Stimulated activated memory B cell treated with anti-CD40 and anti-IgM and Interleukin-4, amounts not matched to agents 10 μg/mL and 1 μg/mL and 100 μg/mL, for 72 hours (primary cell): ENCODE measurements around the gene SLC7A6OS.
"Not testable (repeated sequence)": the region's sequence is repeated elsewhere in the genome, so short reads cannot be mapped to it uniquely, and the experiment has no call there.

Experiments used
- ATAC-seq: fragments of 150-1000 bp; cut with Tn5 transposase; 2 replicates; pipeline ENCODE4 v1.10.0; 2021
- H3K27ac Mint-ChIP-seq: one replicate; pipeline ENCODE4 v1.8.0; 2022; ENCODE audit warnings: mild to moderate bottlenecking, mixed read lengths
- H3K27me3 Mint-ChIP-seq: one replicate; pipeline ENCODE4 v1.8.0; 2022; ENCODE audit warnings: mixed read lengths
- H3K36me3 Mint-ChIP-seq: one replicate; pipeline ENCODE4 v1.8.0; 2022; ENCODE audit warnings: mixed read lengths
- H3K4me1 Mint-ChIP-seq: one replicate; pipeline ENCODE4 v1.8.0; 2022; ENCODE audit warnings: mixed read lengths
- H3K4me3 Mint-ChIP-seq: one replicate; pipeline ENCODE4 v1.8.0; 2022; ENCODE audit warnings: mild to moderate bottlenecking, moderate library complexity, mixed read lengths
- H3K9me3 Mint-ChIP-seq: one replicate; pipeline ENCODE4 v1.8.0; 2022; ENCODE audit warnings: mixed read lengths

SLC7A6OS gene

GRCh38 chr16:68296291-68296690, 14.5 kb downstream of the SLC7A6OS start:
- Mint-ChIP-seq H3K27me3 (no peaks in the 10 kb centered on the region), H3K4me3 (no peak overlapping the region), H3K36me3 (peaks cover 79% of the 10 kb centered on the region), H3K27ac (peak overlapping the region; percentile 42), H3K9me3 (no peaks in the 10 kb centered on the region), H3K4me1 (peaks cover 18% of the 10 kb centered on the region)
- ATAC-seq: no peak

GRCh38 chr16:68292425-68292824, 18.3 kb downstream of the SLC7A6OS start:
- Mint-ChIP-seq H3K27ac (peak overlapping the region; percentile 79), H3K4me1 (peaks cover 38% of the 10 kb centered on the region), H3K9me3 (no peaks in the 10 kb centered on the region), H3K27me3 (no peaks in the 10 kb centered on the region), H3K36me3 (peaks cover 78% of the 10 kb centered on the region), H3K4me3 (no peak overlapping the region)
- no peak for ATAC-seq

- H3K4me3 Mint-ChIP-seq: no peak overlapping the region
- ATAC-seq: no peak
- peak overlapping the region; percentile 79 for H3K27ac Mint-ChIP-seq
- H3K4me1 Mint-ChIP-seq: peaks cover 49% of the 10 kb centered on the region
- no peaks in the 10 kb centered on the region for H3K27me3 Mint-ChIP-seq
- H3K9me3 Mint-ChIP-seq: no peaks in the 10 kb centered on the region
- peaks cover 81% of the 10 kb centered on the region for H3K36me3 Mint-ChIP-seq
Measured at GRCh38 chr16:68291227-68291626, 19.5 kb downstream of the SLC7A6OS start.

- Mint-ChIP-seq H3K9me3 (no peaks in the 10 kb centered on the region), H3K4me3 (peak overlapping the region; percentile 38), H3K4me1 (peaks cover 53% of the 10 kb centered on the region), H3K36me3 (peaks cover 77% of the 10 kb centered on the region), H3K27ac (peak overlapping the region; percentile 79), H3K27me3 (no peaks in the 10 kb centered on the region)
- ATAC-seq: no peak
Measured at GRCh38 chr16:68290450-68290849, 20.3 kb downstream of the SLC7A6OS start.

GRCh38 chr16:68289621-68290329, 21.0 kb downstream of the SLC7A6OS start:
- Mint-ChIP-seq H3K4me1 (peaks cover 58% of the 10 kb centered on the region), H3K36me3 (peaks cover 71% of the 10 kb centered on the region), H3K27ac (peak overlapping the region; percentile 79), H3K27me3 (no peaks in the 10 kb centered on the region), H3K9me3 (no peaks in the 10 kb centered on the region), H3K4me3 (peak overlapping the region; percentile 38)
- ATAC-seq: peak; percentile 96

GRCh38 chr16:68289202-68289601, 21.5 kb downstream of the SLC7A6OS start:
- Mint-ChIP-seq H3K36me3 (peaks cover 67% of the 10 kb centered on the region), H3K27ac (peak overlapping the region; percentile 79), H3K9me3 (no peaks in the 10 kb centered on the region)

GRCh38 chr16:68288796-68289195, 21.9 kb downstream of the SLC7A6OS start:
- H3K9me3 Mint-ChIP-seq, H3K27me3 Mint-ChIP-seq, ATAC-seq, H3K4me3 Mint-ChIP-seq: not testable (repeated sequence)
- Mint-ChIP-seq H3K4me1 (peaks cover 68% of the 10 kb centered on the region), H3K36me3 (peaks cover 62% of the 10 kb centered on the region), H3K27ac (peak overlapping the region; percentile 79)

More at GRCh38 chr16:68289202-68289601, 21.5 kb downstream of the SLC7A6OS start:
- Mint-ChIP-seq H3K4me3 (no peak overlapping the region), H3K4me1 (peaks cover 64% of the 10 kb centered on the region), H3K27me3 (no peaks in the 10 kb centered on the region)
- no peak for ATAC-seq

- Mint-ChIP-seq H3K27me3 (no peaks in the 10 kb centered on the region), H3K4me3 (no peak overlapping the region), H3K9me3 (no peaks in the 10 kb centered on the region), H3K27ac (peak overlapping the region; percentile 75), H3K4me1 (peaks cover 74% of the 10 kb centered on the region), H3K36me3 (peaks cover 57% of the 10 kb centered on the region)
- no peak for ATAC-seq
Measured at GRCh38 chr16:68288252-68288650, 22.5 kb downstream of the SLC7A6OS start.

- no peaks in the 10 kb centered on the region for H3K9me3 Mint-ChIP-seq
- H3K36me3 Mint-ChIP-seq: peaks cover 57% of the 10 kb centered on the region
- no peaks in the 10 kb centered on the region for H3K27me3 Mint-ChIP-seq
- H3K27ac Mint-ChIP-seq: peak overlapping the region; percentile 75
- no peak for ATAC-seq
- peaks cover 80% of the 10 kb centered on the region for H3K4me1 Mint-ChIP-seq
- H3K4me3 Mint-ChIP-seq: peak overlapping the region; percentile 18
Measured at GRCh38 chr16:68287276-68288251, 23.2 kb downstream of the SLC7A6OS start.

GRCh38 chr16:68286153-68287074, 24.3 kb downstream of the SLC7A6OS start:
- H3K36me3 Mint-ChIP-seq: peaks cover 57% of the 10 kb centered on the region
- H3K27me3 Mint-ChIP-seq: no peaks in the 10 kb centered on the region

GRCh38 chr16:68285683-68286082, 25.1 kb downstream of the SLC7A6OS start:
- peak overlapping the region; percentile 57 for H3K4me3 Mint-ChIP-seq
- peaks cover 56% of the 10 kb centered on the region for H3K36me3 Mint-ChIP-seq
- peaks cover 87% of the 10 kb centered on the region for H3K4me1 Mint-ChIP-seq
- H3K27ac Mint-ChIP-seq: peak overlapping the region; percentile 75
- no peaks in the 10 kb centered on the region for H3K27me3 Mint-ChIP-seq
- H3K9me3 Mint-ChIP-seq: no peaks in the 10 kb centered on the region
- no peak for ATAC-seq

More at GRCh38 chr16:68286153-68287074, 24.3 kb downstream of the SLC7A6OS start:
- Mint-ChIP-seq H3K27ac (peak overlapping the region; percentile 75), H3K9me3 (no peaks in the 10 kb centered on the region), H3K4me3 (peak overlapping the region; percentile 57), H3K4me1 (peaks cover 87% of the 10 kb centered on the region)
- ATAC-seq: peak; percentile 34

GRCh38 chr16:68284847-68285246, 25.9 kb downstream of the SLC7A6OS start:
- Mint-ChIP-seq H3K4me1 (peaks cover 82% of the 10 kb centered on the region), H3K27me3 (no peaks in the 10 kb centered on the region), H3K27ac (peak overlapping the region; percentile 75), H3K9me3 (no peaks in the 10 kb centered on the region), H3K36me3 (peaks cover 52% of the 10 kb centered on the region), H3K4me3 (peak overlapping the region; percentile 57)
- ATAC-seq: peak; percentile 85

GRCh38 chr16:68283801-68284598, 26.7 kb downstream of the SLC7A6OS start:
- no peaks in the 10 kb centered on the region for H3K9me3 Mint-ChIP-seq
- peak overlapping the region; percentile 62 for H3K4me3 Mint-ChIP-seq
- H3K27ac Mint-ChIP-seq: peak overlapping the region; percentile 75
- no peaks in the 10 kb centered on the region for H3K27me3 Mint-ChIP-seq
- ATAC-seq: peak; percentile 80
- peaks cover 49% of the 10 kb centered on the region for H3K36me3 Mint-ChIP-seq
- peaks cover 76% of the 10 kb centered on the region for H3K4me1 Mint-ChIP-seq

GRCh38 chr16:68283346-68283745, 27.4 kb downstream of the SLC7A6OS start:
- no peak for ATAC-seq
- peaks cover 49% of the 10 kb centered on the region for H3K36me3 Mint-ChIP-seq
- H3K27ac Mint-ChIP-seq: peak overlapping the region; percentile 75

More at GRCh38 chr16:68283346-68283745, 27.4 kb downstream of the SLC7A6OS start:
- H3K9me3 Mint-ChIP-seq: no peaks in the 10 kb centered on the region
- H3K4me1 Mint-ChIP-seq: peaks cover 75% of the 10 kb centered on the region
- H3K27me3 Mint-ChIP-seq: no peaks in the 10 kb centered on the region
- H3K4me3 Mint-ChIP-seq: peak overlapping the region; percentile 62
